ENCODE measurements around the gene LRP8. TPM values are rescaled to one million over a fixed set of nuclear protein-coding genes. Genes with fewer than 3 reads are reported as not detected.
A peak's percentile ranks its signal among the peaks of the same experiment; 100 is the strongest.

LRP8 gene
- total and polyA plus RNA-seq, 8 donors: 6.8 to 36.6 (median 9.3) TPM

- DNase-seq (peak in 1 of 4 donors; percentile 16), ATAC-seq (no peak)
- no peaks in the 10 kb centered on the region for H3K36me3 ChIP-seq
- intact Hi-C loops (cut with DNase I): no loop called here
- H3K27me3 ChIP-seq: peaks cover 0 to 25% of the 10 kb centered on the region in 2 donors
- H3K4me3 ChIP-seq: no peak overlapping the region
- no peak for TF ChIP-seq CTCF (IDR thresholded peaks at IDR 0.05)
- no peak overlapping the region for H3K27ac ChIP-seq
- H3K4me1 ChIP-seq: no peaks in the 10 kb centered on the region
- no peaks in the 10 kb centered on the region for H3K9me3 ChIP-seq
Observed at GRCh38 chr1:53339736-53340635, 12.1 kb upstream of the LRP8 start.

- no peaks in the 10 kb centered on the region for H3K9me3 ChIP-seq
- H3K4me1 ChIP-seq: no peaks in the 10 kb centered on the region
- TF ChIP-seq CTCF (IDR thresholded peaks at IDR 0.05): no peak
- H3K27me3 ChIP-seq: peaks cover 0 to 25% of the 10 kb centered on the region in 2 donors
- intact Hi-C loops (cut with DNase I): no loop called here
- H3K4me3 ChIP-seq: no peak overlapping the region
- H3K36me3 ChIP-seq: no peaks in the 10 kb centered on the region
- no peak overlapping the region for H3K27ac ChIP-seq
- DNase-seq (no peak), ATAC-seq (no peak)
Observed at GRCh38 chr1:53338423-53338822, 10.6 kb upstream of the LRP8 start.

- peaks cover 0 to 25% of the 10 kb centered on the region in 2 donors for H3K27me3 ChIP-seq
- intact Hi-C loops (cut with DNase I): no loop called here
- TF ChIP-seq CTCF (IDR thresholded peaks at IDR 0.05): no peak
- H3K36me3 ChIP-seq: no peaks in the 10 kb centered on the region
- H3K27ac ChIP-seq: no peak overlapping the region
- DNase-seq (no peak), ATAC-seq (no peak)
- no peaks in the 10 kb centered on the region for H3K9me3 ChIP-seq
- H3K4me3 ChIP-seq: no peak overlapping the region
- no peaks in the 10 kb centered on the region for H3K4me1 ChIP-seq
Observed at GRCh38 chr1:53337499-53337898, 9.6 kb upstream of the LRP8 start.

GRCh38 chr1:53336146-53336545, 8.3 kb upstream of the LRP8 start:
- no peak for TF ChIP-seq CTCF (IDR thresholded peaks at IDR 0.05)
- no peak for ATAC-seq
- no peaks in the 10 kb centered on the region for H3K4me1 ChIP-seq
- no peaks in the 10 kb centered on the region for H3K36me3 ChIP-seq
- intact Hi-C loops (cut with DNase I): no loop called here
- DNase-seq: no peak
- no peak overlapping the region for H3K27ac ChIP-seq
- no peak overlapping the region for H3K4me3 ChIP-seq
- peaks cover 0 to 25% of the 10 kb centered on the region in 2 donors for H3K27me3 ChIP-seq
- no peaks in the 10 kb centered on the region for H3K9me3 ChIP-seq

- H3K4me1 ChIP-seq: no peaks in the 10 kb centered on the region
- no peaks in the 10 kb centered on the region for H3K9me3 ChIP-seq
- H3K4me3 ChIP-seq: no peak overlapping the region
- intact Hi-C loops (cut with DNase I): no loop called here
- no peak overlapping the region for H3K27ac ChIP-seq
- ATAC-seq: no peak
- H3K36me3 ChIP-seq: no peaks in the 10 kb centered on the region
- peaks cover 0 to 25% of the 10 kb centered on the region in 2 donors for H3K27me3 ChIP-seq
- TF ChIP-seq CTCF (IDR thresholded peaks at IDR 0.05): no peak
- no peak for DNase-seq
Observed at GRCh38 chr1:53335661-53336060, 7.8 kb upstream of the LRP8 start.
